ENCODE results near the gene MPRIP.

Gene MPRIP

GRCh38 chr17:17169396-17169795 lies 127.1 kb downstream of the MPRIP start:
- ATAC-seq = no peak
- TF ChIP-seq ZNF8 (CRISPR knock-in tag; IDR thresholded peaks at IDR 0.05) (no peak), ARNTL (CRISPR knock-in tag; IDR thresholded peaks at IDR 0.05; ENCODE audit: borderline replicate concordance, low read depth) (no peak), ZNF565 (CRISPR knock-in tag; conservative IDR thresholded peaks at IDR 0.05; ENCODE audit: low read depth) (no peak), TCF4 (CRISPR knock-in tag; IDR thresholded peaks at IDR 0.05; ENCODE audit: borderline replicate concordance) (no peak), POU6F1 (CRISPR knock-in tag; IDR thresholded peaks at IDR 0.05; ENCODE audit: borderline replicate concordance, low read depth) (no peak), ZFP3 (CRISPR knock-in tag; IDR thresholded peaks at IDR 0.05) (no peak), TOX (CRISPR knock-in tag; IDR thresholded peaks at IDR 0.05; ENCODE audit: borderline replicate concordance) (no peak), SNAI2 (CRISPR knock-in tag; IDR thresholded peaks at IDR 0.05) (no peak), ISL1 (CRISPR knock-in tag; IDR thresholded peaks at IDR 0.05) (no peak), RARB (CRISPR knock-in tag; IDR thresholded peaks at IDR 0.05) (no peak), BACH2 (CRISPR knock-in tag; IDR thresholded peaks at IDR 0.05; ENCODE audit: borderline replicate concordance) (no peak), ZNF70 (CRISPR knock-in tag; IDR thresholded peaks at IDR 0.05) (no peak), ZC3H10 (CRISPR knock-in tag; IDR thresholded peaks at IDR 0.05) (no peak), TSHZ2 (CRISPR knock-in tag; IDR thresholded peaks at IDR 0.05) (no peak), OSR1 (CRISPR knock-in tag; IDR thresholded peaks at IDR 0.05) (no peak), ZFP30 (CRISPR knock-in tag; IDR thresholded peaks at IDR 0.05) (no peak)
- TF ChIP-seq, protein P1, sequence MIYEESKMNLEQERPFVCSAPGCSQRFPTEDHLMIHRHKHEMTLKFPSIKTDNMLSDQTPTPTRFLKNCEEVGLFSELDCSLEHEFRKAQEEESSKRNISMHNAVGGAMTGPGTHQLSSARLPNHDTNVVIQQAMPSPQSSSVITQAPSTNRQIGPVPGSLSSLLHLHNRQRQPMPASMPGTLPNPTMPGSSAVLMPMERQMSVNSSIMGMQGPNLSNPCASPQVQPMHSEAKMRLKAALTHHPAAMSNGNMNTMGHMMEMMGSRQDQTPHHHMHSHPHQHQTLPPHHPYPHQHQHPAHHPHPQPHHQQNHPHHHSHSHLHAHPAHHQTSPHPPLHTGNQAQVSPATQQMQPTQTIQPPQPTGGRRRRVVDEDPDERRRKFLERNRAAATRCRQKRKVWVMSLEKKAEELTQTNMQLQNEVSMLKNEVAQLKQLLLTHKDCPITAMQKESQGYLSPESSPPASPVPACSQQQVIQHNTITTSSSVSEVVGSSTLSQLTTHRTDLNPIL (CRISPR knock-in tag; IDR thresholded peaks at IDR 0.05; ENCODE audit: low read depth) = no peak
- TF ChIP-seq, protein P2, sequence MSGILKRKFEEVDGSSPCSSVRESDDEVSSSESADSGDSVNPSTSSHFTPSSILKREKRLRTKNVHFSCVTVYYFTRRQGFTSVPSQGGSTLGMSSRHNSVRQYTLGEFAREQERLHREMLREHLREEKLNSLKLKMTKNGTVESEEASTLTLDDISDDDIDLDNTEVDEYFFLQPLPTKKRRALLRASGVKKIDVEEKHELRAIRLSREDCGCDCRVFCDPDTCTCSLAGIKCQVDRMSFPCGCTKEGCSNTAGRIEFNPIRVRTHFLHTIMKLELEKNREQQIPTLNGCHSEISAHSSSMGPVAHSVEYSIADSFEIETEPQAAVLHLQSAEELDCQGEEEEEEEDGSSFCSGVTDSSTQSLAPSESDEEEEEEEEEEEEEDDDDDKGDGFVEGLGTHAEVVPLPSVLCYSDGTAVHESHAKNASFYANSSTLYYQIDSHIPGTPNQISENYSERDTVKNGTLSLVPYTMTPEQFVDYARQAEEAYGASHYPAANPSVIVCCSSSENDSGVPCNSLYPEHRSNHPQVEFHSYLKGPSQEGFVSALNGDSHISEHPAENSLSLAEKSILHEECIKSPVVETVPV (CRISPR knock-in tag; IDR thresholded peaks at IDR 0.05) = no peak

DNA sequence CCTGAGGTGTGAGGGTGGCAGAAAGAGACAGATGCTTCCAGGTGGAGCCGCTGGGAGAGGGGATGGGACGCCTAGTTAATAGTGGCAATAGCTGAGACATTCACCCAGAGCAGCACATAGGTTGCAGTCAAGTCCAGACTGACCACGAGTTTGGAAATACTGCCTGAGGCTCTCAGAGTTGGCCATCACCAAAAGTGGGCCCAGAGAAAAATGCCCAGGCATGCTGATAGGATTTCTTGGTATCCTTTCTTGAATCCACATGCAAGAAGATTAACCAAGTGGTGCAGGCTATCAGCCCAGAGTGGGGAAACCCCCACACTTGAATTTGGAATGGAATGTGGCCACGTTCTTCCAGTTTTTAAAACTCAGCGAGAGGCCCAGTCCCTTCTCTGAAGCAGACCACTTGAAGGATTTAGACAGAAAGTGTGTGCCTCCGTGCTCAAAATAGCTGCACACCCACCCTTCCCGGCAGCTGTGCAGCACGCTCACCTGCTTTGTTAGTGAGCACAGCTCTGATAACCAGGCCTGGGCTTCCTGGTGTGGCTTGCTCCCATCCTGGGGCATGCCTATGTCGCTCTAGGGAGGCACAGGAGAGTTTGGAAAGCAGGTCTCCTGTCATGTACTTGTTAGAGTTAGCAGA lies 128.2 kb downstream of the MPRIP start:
- TF ChIP-seq TOX (CRISPR knock-in tag; IDR thresholded peaks at IDR 0.05; ENCODE audit: borderline replicate concordance) (no peak), TSHZ2 (CRISPR knock-in tag; IDR thresholded peaks at IDR 0.05) (no peak), ZFP3 (CRISPR knock-in tag; IDR thresholded peaks at IDR 0.05) (no peak), ARNTL (CRISPR knock-in tag; IDR thresholded peaks at IDR 0.05; ENCODE audit: borderline replicate concordance, low read depth) (no peak), ISL1 (CRISPR knock-in tag; IDR thresholded peaks at IDR 0.05) (no peak)
- TF ChIP-seq, protein P1 (CRISPR knock-in tag; IDR thresholded peaks at IDR 0.05; ENCODE audit: low read depth) = no peak
- no peak for ATAC-seq

Data from SK-N-SH treated with all-trans-retinoic acid at 6 μM for 48 hours (cell line).